Psoas muscle (tissue), 8 donors: ENCODE results near the gene TRANK1. TPM values are rescaled to one million over a fixed set of nuclear protein-coding genes. Genes with fewer than 3 reads are reported as not detected.
A peak's percentile ranks its signal among the peaks of the same experiment; 100 is the strongest.
"Not testable (repeated sequence)": the region's sequence is repeated elsewhere in the genome, so short reads cannot be mapped to it uniquely, and the experiment has no call there.

Experiments
- ATAC-seq, 4 donors: fragments of 200-7000 bp; cut with Tn5 transposase; one replicate each; pipeline ENCODE4 v1.9.1; 2020; ENCODE audit warnings: moderate library complexity in 3 of 4, mild to moderate bottlenecking in 2 of 4
- DNase-seq, 2 donors: peaks; one replicate each; pipeline ENCODE4 v3.0.0-alpha.2; 2020
- H3K27ac ChIP-seq: fragments of 200-600 bp; one replicate; pipeline ENCODE4 v1.8.0; 2022
- H3K27me3 ChIP-seq, 3 donors: fragments of 200-600 bp in 1 of 3; one replicate each; pipeline versions ENCODE4 v1.6.1 to v1.8.0; 2013 to 2022; ENCODE audit warnings: low read length in 2 of 3, mild to moderate bottlenecking in 2 of 3, moderate library complexity in 1 of 3; ENCODE audit not compliant: insufficient read depth in 3 of 3
- H3K36me3 ChIP-seq, 2 donors: fragments of 200-600 bp in 1 of 2; one replicate each; pipeline versions ENCODE4 v1.6.1 to v1.8.0; 2013 to 2022; ENCODE audit warnings: low read depth in 1 of 2, mild to moderate bottlenecking in 1 of 2, moderate library complexity in 1 of 2; ENCODE audit not compliant: insufficient read depth in 1 of 2
- H3K4me1 ChIP-seq: fragments of 200-600 bp; one replicate; pipeline ENCODE4 v1.8.0; 2022
- H3K4me3 ChIP-seq: fragments of 200-600 bp; one replicate; pipeline ENCODE4 v1.8.0; 2022; ENCODE audit warnings: mild to moderate bottlenecking
- H3K9me3 ChIP-seq: fragments of 200-600 bp; one replicate; pipeline ENCODE4 v1.8.0; 2022
- WGBS, 3 donors: extraction: QIAGEN DNeasy Blood & Tissue Kit; methylation state at CpG; one replicate each; pipeline versions ENCODE4 v1.1.6 to v1.1.7; 2013; 5-methylcytosine and 5-hydroxymethylcytosine counted together
- intact Hi-C, 2 donors: fragments of 100-400 bp; cut with DNase I; formaldehyde crosslinking; loops; one replicate each; pipeline versions ENCODE4 v1.11.0 to v1.14.2; 2022
- polyA plus RNA-seq, 3 donors: library from polyadenylated mRNA; stranded (reverse); fragments of 200-250 nt; gene quantifications; one replicate each; pipeline ENCODE4 v1.2.3, GENCODE V29; 2013
- total RNA-seq, 4 donors: library from RNA; stranded (reverse); fragmentation: NEBNext Ultra II Directional in 2 of 4; extraction: Animal tissue kit (Norgen Biotek cat#: 25700) in 2 of 4; gene quantifications; one replicate each; pipeline versions ENCODE4 v1.2.1 to v1.2.4, GENCODE V29; 2021 to 2023
- TF ChIP-seq, protein P1 (sequence below): fragments of 200-600 bp; IDR thresholded peaks from one replicate; pipeline ENCODE4 v1.8.0; 2022; ENCODE audit warnings: antibody characterized with exemption
- donor health status: healthy with polysubstance abuse.
- donor health status: DM: no; HTN: no; CAD: no; lungs with moderate emphysema.
- donor health status: Bipolar disorder and iron deficiency.
- donor health status: healthy.
- donor health status: DM: yes; HTN: yes; CAD: no.
- donor health status: DM: no; HTN: no; CAD: no.
- donor health status: DM: no; HTN: no; CAD: no.
- donor health status: DM: yes; HTN: yes; CAD: no.

The TRANK1 gene
- total and polyA plus RNA-seq, 7 donors = 0.28 to 4.5 (median 0.63) TPM

DNA sequence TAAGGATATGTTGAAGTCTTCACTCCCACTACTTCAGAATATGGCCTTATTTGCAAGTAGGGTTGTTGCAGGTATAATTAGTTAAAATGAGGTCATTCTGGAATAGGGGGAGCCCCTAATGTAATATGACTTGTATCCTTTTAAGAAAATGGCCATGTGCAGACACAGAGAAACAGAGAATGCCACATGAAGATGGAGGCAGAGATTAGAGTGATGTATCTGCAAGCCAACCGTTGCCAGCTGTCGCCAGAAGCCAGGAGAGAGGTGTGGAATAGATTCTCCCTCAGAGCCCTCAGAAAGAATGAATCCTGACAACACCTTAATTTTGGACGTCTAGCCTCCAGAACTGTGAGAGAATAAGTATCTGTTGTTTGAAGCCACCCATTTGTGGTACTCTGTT is 11.3 kb upstream of the TRANK1 start:
- intact Hi-C loops = loop anchor here in 1 of 2 donors (5.0 kb wide), 1 partner anchor 229 kb away; no protein-coding TSS in a partner anchor
- Histone ChIP-seq H3K27ac (no peak overlapping the region), H3K4me3 (no peak overlapping the region), H3K36me3 (no peaks in the 10 kb centered on the region), H3K27me3 (no peaks in the 10 kb centered on the region), H3K9me3 (no peaks in the 10 kb centered on the region), H3K4me1 (no peaks in the 10 kb centered on the region)
- WGBS, 3 donors = 80 to 91% (median 81%) methylated on average over 3 of the region's 3 CpGs
- DNase-seq = no peak
- TF ChIP-seq, protein P1, sequence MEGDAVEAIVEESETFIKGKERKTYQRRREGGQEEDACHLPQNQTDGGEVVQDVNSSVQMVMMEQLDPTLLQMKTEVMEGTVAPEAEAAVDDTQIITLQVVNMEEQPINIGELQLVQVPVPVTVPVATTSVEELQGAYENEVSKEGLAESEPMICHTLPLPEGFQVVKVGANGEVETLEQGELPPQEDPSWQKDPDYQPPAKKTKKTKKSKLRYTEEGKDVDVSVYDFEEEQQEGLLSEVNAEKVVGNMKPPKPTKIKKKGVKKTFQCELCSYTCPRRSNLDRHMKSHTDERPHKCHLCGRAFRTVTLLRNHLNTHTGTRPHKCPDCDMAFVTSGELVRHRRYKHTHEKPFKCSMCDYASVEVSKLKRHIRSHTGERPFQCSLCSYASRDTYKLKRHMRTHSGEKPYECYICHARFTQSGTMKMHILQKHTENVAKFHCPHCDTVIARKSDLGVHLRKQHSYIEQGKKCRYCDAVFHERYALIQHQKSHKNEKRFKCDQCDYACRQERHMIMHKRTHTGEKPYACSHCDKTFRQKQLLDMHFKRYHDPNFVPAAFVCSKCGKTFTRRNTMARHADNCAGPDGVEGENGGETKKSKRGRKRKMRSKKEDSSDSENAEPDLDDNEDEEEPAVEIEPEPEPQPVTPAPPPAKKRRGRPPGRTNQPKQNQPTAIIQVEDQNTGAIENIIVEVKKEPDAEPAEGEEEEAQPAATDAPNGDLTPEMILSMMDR = no peak
- ATAC-seq = no peak

DNA sequence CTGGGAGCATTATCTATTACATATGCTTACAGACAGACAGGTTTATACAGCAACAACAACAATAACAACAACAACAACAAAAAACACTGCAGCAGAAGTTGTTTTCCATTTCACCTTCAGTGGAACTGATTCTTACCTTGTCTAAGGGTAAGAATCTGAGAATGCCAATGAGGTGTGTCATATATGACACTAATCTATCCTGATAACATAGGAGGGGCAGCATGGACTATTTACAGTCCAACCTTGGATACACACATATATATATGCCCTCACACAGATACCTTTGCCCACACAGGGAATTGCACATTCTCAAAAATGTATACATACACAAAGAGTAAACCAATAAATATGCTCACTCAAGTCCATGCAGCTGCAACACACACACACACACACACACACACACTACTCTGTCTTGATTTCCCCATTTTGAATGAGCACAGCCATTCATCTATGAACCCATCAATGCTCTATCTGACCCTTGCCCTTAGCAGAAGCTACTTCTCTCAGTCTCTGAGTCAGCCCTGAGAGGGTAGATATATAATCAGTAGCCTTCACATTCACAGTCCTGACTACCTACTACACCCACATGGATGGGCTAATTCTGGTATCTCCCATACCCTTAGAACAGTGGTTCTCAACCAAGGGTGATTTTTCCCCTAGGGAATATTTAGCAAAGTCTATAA is 9.7 kb upstream of the TRANK1 start:
- intact Hi-C loops = loop anchor here in 1 of 2 donors (5.0 kb wide), 1 partner anchor 227 kb away; no protein-coding TSS in a partner anchor
- H3K36me3 ChIP-seq = no peaks in the 10 kb centered on the region
- no peaks in the 10 kb centered on the region for H3K4me1 ChIP-seq
- H3K27me3 ChIP-seq = no peaks in the 10 kb centered on the region
- no peaks in the 10 kb centered on the region for H3K9me3 ChIP-seq
- no peak overlapping the region for H3K4me3 ChIP-seq
- DNase-seq (no peak), ATAC-seq (no peak)
- no peak overlapping the region for H3K27ac ChIP-seq
- TF ChIP-seq, protein P1 = no peak

DNA sequence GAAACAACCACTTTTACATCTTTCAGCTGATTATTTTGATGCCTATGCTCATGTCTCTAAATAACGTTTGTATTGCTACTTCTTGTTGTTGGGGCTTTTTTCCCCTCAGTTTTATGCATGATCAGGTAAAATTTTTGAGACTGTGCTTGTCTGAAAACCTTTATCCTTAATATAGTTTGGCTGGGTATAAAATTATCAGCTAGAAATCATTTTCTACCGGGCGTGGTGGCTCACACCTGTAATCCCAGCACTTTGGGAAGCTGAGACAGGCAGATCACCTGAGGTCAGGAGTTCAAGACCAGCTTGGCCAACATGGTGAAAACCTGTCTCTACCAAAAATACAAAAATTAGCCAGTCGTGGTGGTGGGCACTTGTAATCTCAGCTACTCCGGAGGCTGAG is 3.0 kb upstream of the TRANK1 start:
- DNase-seq, intact Hi-C loops, H3K4me3 ChIP-seq, H3K9me3 ChIP-seq, ATAC-seq, H3K4me1 ChIP-seq, H3K36me3 ChIP-seq, H3K27ac ChIP-seq: not testable (repeated sequence)
- 89 to 97% (median 92%) methylated on average over 5 of the region's 5 CpGs for WGBS, 3 donors
- peaks cover 0 to 16% (median 6%) of the 10 kb centered on the region in 3 donors for H3K27me3 ChIP-seq

DNA sequence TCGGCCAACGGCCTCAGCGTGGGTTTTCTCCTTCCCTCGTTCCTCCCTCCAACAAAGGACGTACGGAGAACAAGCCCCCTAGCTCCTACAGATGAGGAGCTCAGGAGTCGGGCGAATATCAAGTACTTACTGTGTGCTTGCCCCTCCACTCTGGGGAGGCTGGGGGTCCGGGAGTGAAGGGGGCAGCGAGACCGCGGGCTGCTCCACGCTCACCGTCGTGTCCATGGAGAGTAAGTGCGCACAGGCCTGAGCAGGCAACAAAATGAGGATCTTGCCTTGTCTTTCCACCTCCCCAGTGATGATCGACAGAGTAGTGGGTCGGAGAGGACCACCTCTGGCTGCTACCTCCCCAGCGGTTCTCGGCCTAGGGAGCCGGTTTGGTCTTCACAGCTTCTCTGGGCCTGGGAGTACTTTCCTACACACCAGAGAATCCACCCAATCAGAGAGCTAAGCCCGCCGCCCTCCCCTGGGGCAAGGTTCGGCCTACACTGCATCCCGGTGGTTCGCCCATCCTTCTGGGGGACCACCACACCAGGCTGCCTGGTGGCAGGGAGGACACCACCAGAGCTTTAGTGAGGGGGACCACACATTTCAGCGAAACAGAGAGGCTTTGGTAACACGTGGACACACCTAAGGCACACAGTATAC is 603 bp upstream of the TRANK1 start:
- DNase-seq (no peak), ATAC-seq (no peak)
- Histone ChIP-seq H3K4me1 (no peaks in the 10 kb centered on the region), H3K4me3 (peak overlapping the region; percentile 83), H3K27me3 (peaks cover 0 to 18% (median 8%) of the 10 kb centered on the region in 3 donors), H3K9me3 (no peaks in the 10 kb centered on the region), H3K36me3 (no peaks in the 10 kb centered on the region), H3K27ac (no peak overlapping the region)
- WGBS, 3 donors = 81 to 83% (median 82%) methylated on average over 28 of the region's 28 CpGs
- TF ChIP-seq, protein P1 = no peak
- intact Hi-C loops = no loop called here

DNA sequence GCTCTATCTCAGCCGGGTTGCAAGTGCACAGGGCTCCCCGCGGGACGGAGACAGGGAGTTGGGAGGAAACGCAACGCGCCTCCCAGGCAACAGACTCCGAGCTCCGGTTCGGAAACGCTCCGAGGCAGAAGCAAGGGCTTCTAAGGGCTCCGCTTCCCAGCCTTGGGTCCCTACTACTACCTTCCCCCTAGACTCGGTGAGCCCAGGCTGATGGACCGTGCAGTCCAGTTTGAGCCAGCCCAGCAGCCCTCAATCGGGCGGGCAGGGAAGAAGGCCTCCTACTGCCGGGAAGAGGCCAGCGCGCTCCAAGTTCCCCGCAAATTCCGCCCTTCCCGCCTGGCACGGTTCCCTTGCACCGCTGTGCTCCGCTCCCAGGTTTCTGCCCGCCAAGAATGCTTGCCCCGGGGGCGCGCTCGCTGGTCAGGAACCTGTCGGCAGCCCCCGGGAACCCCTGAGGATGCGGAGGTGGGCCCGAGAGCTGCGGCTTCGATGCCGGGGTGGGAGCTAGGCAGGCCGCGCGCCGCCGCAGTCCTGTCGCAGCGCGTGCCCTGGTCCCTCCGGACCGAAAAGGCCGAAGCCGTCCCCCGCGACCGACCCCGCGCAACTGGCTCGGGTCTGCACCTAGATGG is 728 bp downstream of the TRANK1 start:
- intact Hi-C loops = no loop called here
- Histone ChIP-seq H3K4me1 (no peaks in the 10 kb centered on the region), H3K27ac (peak overlapping the region; percentile 55), H3K27me3 (peaks cover 0 to 18% (median 8%) of the 10 kb centered on the region in 3 donors), H3K36me3 (no peaks in the 10 kb centered on the region), H3K9me3 (no peaks in the 10 kb centered on the region), H3K4me3 (peak overlapping the region; percentile 83)
- ATAC-seq (peak; percentile 54 to 73 (median 65)), DNase-seq (peak; percentile 67 to 74)
- WGBS, 3 donors = 0 to 2% (median 1%) methylated on average over 32 to 56 of the region's 56 CpGs
- TF ChIP-seq, protein P1 = no peak
